ENCODE data around the gene MPRIP.
"Not testable (repeated sequence)": the region's sequence is repeated elsewhere in the genome, so short reads cannot be mapped to it uniquely, and the experiment has no call there.

MPRIP gene

DNA sequence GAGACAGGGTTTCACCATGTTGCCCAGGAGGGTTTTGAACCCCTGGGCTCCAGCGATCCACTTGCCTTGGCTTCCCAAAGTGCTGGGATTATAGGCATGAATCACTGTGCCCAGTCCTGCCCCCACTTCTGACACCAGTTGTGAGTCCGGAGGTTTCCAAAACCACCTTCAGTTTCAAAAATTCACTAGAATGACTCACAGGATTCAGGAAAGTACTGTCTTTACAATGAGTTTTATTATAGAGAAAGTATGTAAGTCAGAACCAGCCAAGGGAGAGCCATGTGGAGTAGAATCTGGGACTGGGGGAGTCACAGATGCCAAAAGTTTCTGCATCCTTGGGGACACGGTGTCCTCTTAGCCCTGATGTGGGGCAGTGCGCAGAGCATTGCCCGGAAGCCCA, 108.8 kb downstream of the MPRIP start:
- H3K4me1 Mint-ChIP-seq = peaks cover 41% of the 10 kb centered on the region

DNA sequence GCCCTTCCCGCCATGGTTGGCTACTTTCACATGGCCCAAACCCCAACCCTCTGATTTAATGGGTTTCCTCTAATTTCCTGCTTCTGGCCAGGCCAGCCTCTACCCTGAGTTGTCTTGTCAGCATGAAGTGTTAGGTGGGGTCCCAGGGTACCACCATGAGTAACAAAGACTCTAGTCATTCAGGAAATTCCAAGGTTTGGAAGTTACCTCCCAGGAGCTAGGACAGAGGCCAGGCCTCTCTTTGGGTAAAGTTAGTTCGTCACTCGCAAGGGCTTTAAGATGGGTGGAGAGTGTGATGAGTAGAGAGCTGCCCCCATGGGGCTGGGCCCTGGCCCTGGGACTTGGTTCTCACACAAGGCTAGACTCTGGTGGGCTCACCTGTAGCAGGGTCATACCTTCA, 109.3 kb downstream of the MPRIP start:
- H3K4me3 Mint-ChIP-seq = no peak overlapping the region
- H3K9me3 Mint-ChIP-seq = no peaks in the 10 kb centered on the region
- no peaks in the 10 kb centered on the region for H3K27me3 Mint-ChIP-seq
- peaks cover 12% of the 10 kb centered on the region for H3K36me3 Mint-ChIP-seq
- peaks cover 41% of the 10 kb centered on the region for H3K4me1 Mint-ChIP-seq
- peak overlapping the region; percentile 59 for H3K27ac Mint-ChIP-seq

More for the DNA sequence above, 108.8 kb downstream of the MPRIP start:
- no peak overlapping the region for H3K4me3 Mint-ChIP-seq
- H3K27me3 Mint-ChIP-seq = no peaks in the 10 kb centered on the region
- peaks cover 12% of the 10 kb centered on the region for H3K36me3 Mint-ChIP-seq
- no peaks in the 10 kb centered on the region for H3K9me3 Mint-ChIP-seq
- no peak overlapping the region for H3K27ac Mint-ChIP-seq

DNA sequence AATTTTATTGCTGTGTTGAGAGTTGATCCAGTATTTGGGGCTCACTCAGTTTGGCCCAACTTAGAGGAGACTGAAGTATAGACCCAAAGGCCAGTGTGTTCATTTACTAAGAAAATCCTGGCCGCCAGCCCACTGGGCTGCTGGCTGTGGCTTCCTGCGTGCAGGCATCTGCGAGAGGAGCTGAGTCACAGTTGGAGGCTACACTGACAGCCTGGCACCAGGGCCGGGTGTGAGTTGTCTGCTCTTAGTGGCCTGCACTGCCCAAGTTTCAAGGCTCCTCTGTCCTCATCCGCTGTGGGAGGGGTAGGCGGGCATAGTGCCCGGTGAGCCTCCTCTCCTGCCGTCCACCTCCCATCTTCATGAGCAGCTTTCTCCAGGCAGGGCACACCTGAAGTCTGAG, 109.7 kb downstream of the MPRIP start:
- Mint-ChIP-seq H3K4me1 (peaks cover 41% of the 10 kb centered on the region), H3K9me3 (no peaks in the 10 kb centered on the region), H3K27me3 (no peaks in the 10 kb centered on the region), H3K27ac (peak overlapping the region; percentile 59), H3K36me3 (peaks cover 12% of the 10 kb centered on the region), H3K4me3 (no peak overlapping the region)

DNA sequence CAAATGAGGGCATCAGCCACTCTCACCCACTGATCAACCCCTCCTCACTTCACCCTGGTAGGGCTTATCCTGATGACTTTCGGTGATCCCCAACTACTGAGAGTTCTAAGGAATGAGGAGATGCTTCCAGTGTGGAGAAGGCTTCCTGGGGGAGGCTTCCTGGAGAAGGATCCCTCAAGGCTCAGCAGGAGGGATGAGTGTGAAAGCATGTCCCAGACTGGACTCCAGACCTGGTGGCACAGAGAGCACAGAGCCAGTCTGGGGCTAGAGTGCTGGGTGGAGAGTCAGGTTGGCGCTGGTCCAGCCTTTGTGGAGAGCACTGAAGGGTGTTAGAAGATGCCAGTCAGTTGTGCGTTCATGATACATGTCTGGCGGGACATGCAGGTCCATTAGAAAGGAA, 110.1 kb downstream of the MPRIP start:
- peaks cover 12% of the 10 kb centered on the region for H3K36me3 Mint-ChIP-seq
- no peak overlapping the region for H3K4me3 Mint-ChIP-seq
- peak overlapping the region; percentile 61 for H3K27ac Mint-ChIP-seq

DNA sequence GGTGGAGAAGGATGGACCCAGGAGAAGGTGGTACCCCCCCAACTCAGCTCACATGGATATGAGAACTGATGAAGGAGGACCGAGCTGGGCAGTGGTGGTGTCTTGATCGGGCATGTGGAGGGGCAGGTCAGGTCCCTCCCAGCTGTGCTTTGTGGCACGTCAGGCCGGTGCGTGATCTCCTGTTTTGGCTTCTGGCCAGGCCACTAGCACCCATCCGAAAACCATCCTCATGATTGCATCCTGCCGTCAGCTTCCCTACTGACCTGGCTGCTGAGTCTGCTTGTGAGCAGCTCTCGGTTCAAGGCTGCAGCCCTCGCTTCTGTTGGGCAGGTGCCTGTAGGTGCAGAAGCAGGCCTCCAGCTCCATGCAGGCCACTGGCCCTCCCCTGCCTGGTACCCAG, 110.8 kb downstream of the MPRIP start:
- Mint-ChIP-seq H3K27ac (no peak overlapping the region), H3K4me3 (no peak overlapping the region), H3K9me3 (no peaks in the 10 kb centered on the region), H3K27me3 (no peaks in the 10 kb centered on the region), H3K4me1 (peaks cover 41% of the 10 kb centered on the region), H3K36me3 (peaks cover 9% of the 10 kb centered on the region)

More for the DNA sequence above, 110.1 kb downstream of the MPRIP start:
- no peaks in the 10 kb centered on the region for H3K27me3 Mint-ChIP-seq
- peaks cover 41% of the 10 kb centered on the region for H3K4me1 Mint-ChIP-seq
- no peaks in the 10 kb centered on the region for H3K9me3 Mint-ChIP-seq

DNA sequence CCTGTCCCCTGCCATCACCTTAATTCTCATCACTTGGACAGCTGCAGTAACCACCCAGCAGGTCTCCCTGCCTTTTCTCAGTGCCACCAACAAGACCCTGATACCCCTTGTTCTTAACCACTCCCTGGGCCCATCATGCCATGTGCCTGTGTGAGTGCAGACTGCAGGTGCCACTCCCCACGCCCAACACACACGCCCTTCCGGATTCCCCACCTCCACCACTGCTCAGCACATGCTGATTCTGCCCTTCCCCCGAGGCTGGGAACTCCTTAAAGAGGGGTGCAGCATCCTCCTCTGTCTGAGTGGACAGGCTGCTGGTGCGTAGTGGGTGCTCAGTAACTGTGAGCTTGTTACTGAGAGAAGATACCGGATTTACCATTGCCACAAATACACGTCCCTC, 111.5 kb downstream of the MPRIP start:
- peaks cover 41% of the 10 kb centered on the region for H3K4me1 Mint-ChIP-seq
- no peaks in the 10 kb centered on the region for H3K9me3 Mint-ChIP-seq
- peaks cover 9% of the 10 kb centered on the region for H3K36me3 Mint-ChIP-seq
- H3K27me3 Mint-ChIP-seq = no peaks in the 10 kb centered on the region
- peak overlapping the region; percentile 69 for H3K27ac Mint-ChIP-seq
- H3K4me3 Mint-ChIP-seq = peak overlapping the region; percentile 23

DNA sequence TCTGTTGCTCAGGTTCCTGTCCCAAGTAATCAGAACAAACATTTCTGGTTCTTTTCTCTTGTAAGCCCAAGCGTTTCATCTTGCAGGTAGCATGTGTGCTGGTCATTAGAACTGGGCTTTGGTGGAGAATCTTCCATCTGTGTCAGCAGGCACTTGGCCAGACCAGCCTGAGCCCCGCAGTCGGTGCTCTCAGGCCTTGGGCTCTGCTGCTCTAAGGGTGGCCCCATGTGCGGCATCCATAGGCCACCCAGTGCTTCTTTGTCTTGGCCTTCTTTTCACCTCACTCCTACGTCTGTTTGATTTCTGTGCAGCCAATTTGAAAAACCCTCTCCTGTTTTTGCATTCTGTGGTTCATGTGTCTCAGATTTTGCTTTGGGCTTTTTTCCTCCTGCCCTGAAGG, 112.3 kb downstream of the MPRIP start:
- H3K9me3 Mint-ChIP-seq = no peaks in the 10 kb centered on the region
- H3K27ac Mint-ChIP-seq = no peak overlapping the region
- H3K36me3 Mint-ChIP-seq = peaks cover 13% of the 10 kb centered on the region
- H3K27me3 Mint-ChIP-seq = no peaks in the 10 kb centered on the region
- peak overlapping the region; percentile 6 for H3K4me3 Mint-ChIP-seq
- H3K4me1 Mint-ChIP-seq = peaks cover 41% of the 10 kb centered on the region

DNA sequence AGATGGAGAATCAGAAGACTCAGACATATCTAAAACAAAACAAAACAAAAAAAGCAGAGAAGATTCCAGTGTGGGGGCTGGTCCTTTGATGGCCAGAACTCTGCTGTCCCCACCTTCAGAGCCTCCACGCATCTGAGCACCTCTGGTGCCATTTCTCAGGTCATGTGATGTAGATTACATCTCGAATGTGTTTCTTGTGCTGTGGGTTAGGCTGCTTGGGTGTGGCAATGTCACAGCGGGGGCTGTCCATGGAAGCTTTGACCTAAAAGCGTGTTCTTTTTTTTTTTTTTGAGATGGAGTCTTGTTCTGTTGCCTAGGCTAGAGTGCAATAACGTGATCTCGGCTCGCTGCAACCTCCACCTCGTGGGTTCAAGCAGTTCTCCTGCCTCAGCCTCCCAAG, 112.7 kb downstream of the MPRIP start:
- Mint-ChIP-seq H3K4me3 (peak overlapping the region; percentile 6), H3K9me3 (no peaks in the 10 kb centered on the region), H3K27me3 (no peaks in the 10 kb centered on the region), H3K36me3 (peaks cover 12% of the 10 kb centered on the region), H3K4me1 (peaks cover 41% of the 10 kb centered on the region), H3K27ac (no peak overlapping the region)

DNA sequence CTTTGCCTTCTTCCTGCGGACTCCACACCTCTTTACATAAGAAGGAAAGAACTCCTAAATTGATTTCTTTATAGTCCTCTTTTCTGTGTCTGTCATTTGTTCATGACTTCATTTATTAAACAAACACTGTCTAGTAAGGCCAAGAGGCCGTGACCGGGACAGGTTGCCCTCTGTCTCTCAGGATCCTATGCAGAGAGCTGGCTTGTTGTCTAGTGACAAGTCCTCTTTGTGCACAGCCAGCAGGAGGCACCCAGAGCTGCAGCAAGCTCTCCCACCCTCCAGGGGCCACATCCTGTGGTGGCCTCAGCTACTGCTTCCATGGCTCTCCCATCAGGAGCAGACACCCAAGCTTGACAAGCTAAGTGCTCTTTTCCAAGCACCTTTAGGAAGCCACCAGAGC, 113.3 kb downstream of the MPRIP start:
- Mint-ChIP-seq H3K36me3 (peaks cover 12% of the 10 kb centered on the region), H3K4me3 (no peak overlapping the region), H3K27ac (no peak overlapping the region), H3K4me1 (peaks cover 41% of the 10 kb centered on the region), H3K27me3 (no peaks in the 10 kb centered on the region), H3K9me3 (no peaks in the 10 kb centered on the region)

DNA sequence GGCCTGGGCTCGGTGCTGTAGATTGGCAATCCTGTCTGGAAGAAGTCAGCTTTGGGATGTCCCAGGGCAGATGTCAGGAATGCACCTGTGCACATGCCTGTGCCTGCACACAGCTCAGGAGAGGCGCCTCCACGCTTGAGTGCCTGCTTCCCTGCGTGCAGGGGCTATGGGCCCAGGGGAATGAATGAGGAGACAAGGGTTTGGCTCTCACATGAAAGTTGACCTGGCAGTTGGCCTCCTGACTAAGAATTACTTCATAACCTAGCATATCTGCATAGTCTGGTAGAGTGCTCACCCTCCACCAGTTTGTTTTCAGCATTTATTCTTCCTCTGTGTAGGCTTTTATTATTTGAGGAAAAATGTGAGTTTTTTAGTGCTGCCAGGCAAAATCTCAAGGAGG, 113.8 kb downstream of the MPRIP start:
- Mint-ChIP-seq H3K36me3 (peaks cover 12% of the 10 kb centered on the region), H3K27me3 (no peaks in the 10 kb centered on the region), H3K9me3 (no peaks in the 10 kb centered on the region), H3K27ac (no peak overlapping the region), H3K4me1 (peaks cover 41% of the 10 kb centered on the region), H3K4me3 (no peak overlapping the region)

DNA sequence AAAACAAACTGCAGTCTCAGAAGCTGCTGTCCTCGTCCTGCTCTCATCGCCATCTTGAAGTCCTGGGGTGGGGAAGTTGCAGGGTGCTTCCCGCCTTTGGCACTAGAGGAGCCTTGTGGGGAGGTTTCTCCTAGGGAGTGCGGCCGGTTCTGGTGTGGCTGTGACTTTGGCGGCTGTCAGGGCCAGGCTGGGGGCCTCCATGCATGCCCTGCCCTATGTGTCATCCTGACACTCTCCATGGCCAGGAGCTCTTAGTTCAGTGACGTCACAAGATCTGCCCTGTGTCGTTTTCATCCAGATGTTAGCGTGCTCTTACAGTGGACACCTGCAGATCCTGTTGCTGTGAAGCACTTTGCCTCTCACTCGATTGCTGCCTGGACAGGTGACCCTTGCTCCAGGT, 114.3 kb downstream of the MPRIP start:
- Mint-ChIP-seq H3K27me3 (no peaks in the 10 kb centered on the region), H3K27ac (peak overlapping the region; percentile 76), H3K4me3 (no peak overlapping the region), H3K9me3 (no peaks in the 10 kb centered on the region), H3K4me1 (peaks cover 38% of the 10 kb centered on the region), H3K36me3 (peaks cover 12% of the 10 kb centered on the region)

DNA sequence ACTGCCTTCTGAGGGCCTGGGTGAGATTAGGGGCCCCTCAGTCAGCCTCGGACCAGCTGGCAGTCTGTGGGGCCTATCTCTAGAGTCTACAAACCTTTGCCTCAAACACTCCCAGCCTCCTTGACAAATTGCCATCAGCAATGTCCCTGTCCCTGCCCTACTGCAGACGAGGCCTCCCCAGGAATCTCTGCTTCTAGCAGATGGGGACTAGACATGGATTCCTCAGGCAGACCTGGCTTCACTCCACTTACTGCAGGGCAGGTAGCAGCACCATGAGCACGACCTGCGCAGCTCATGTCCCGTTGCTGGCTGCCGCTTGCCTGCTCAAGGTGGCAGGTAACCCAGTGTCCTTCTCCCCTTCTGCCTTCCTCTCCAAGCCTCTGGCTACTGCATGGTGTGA, 114.8 kb downstream of the MPRIP start:
- no peak overlapping the region for H3K4me3 Mint-ChIP-seq
- no peaks in the 10 kb centered on the region for H3K9me3 Mint-ChIP-seq
- peaks cover 12% of the 10 kb centered on the region for H3K36me3 Mint-ChIP-seq
- H3K4me1 Mint-ChIP-seq = peaks cover 36% of the 10 kb centered on the region
- no peaks in the 10 kb centered on the region for H3K27me3 Mint-ChIP-seq
- peak overlapping the region; percentile 76 for H3K27ac Mint-ChIP-seq

DNA sequence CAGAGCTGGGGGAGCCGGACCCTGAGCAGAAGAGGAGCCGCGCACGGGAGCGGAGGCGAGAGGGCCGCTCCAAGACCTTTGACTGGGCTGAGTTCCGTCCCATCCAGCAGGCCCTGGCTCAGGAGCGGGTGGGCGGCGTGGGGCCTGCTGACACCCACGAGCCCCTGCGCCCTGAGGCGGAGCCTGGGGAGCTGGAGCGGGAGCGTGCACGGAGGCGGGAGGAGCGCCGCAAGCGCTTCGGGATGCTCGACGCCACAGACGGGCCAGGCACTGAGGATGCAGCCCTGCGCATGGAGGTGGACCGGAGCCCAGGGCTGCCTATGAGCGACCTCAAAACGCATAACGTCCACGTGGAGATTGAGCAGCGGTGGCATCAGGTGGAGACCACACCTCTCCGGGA, 116.2 kb downstream of the MPRIP start:
- Mint-ChIP-seq H3K36me3 (peaks cover 13% of the 10 kb centered on the region), H3K4me1 (peaks cover 26% of the 10 kb centered on the region)
- not testable (repeated sequence) for H3K4me3 Mint-ChIP-seq, H3K27me3 Mint-ChIP-seq, H3K27ac Mint-ChIP-seq, H3K9me3 Mint-ChIP-seq

DNA sequence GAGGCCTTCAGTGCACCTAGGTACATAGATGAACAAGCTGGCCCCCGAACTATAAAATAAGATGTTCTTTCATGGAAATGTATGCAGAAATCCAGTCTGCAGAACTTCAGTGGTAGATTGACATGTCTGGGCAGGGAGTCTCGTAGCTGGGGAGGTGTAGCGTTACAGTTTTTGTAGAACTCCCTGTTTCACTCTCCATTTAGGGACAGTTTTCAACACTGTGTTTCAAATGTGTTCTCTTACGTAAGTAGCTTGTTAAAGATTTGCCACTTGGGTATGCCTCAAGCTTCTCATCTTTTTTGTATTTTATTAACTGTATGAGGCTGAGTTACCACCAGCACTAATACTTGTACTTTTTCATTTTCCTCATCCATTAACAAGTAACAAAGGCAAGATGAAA, 117.3 kb downstream of the MPRIP start:
- Mint-ChIP-seq H3K4me3 (no peak overlapping the region), H3K27me3 (no peaks in the 10 kb centered on the region), H3K27ac (no peak overlapping the region), H3K4me1 (peaks cover 16% of the 10 kb centered on the region), H3K9me3 (no peaks in the 10 kb centered on the region), H3K36me3 (peaks cover 9% of the 10 kb centered on the region)

DNA sequence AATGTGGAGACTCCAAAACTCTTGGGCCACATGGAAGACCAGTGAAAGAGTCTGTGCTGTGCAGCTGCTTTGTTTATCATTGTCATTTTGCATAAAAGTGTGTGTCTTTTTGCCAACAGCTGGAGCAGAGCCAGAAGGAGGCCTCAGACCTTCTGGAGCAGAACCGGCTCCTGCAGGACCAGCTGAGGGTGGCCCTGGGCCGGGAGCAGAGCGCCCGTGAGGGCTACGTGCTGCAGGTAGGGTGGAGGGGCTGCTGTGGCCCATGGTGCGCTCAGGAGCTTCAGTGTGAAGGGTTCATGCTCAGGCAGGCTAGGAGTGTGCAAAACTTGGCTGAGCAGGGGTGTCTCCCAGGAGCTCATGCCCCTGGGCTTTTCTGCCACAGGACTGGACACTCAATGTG, 118.9 kb downstream of the MPRIP start:
- H3K9me3 Mint-ChIP-seq = no peaks in the 10 kb centered on the region
- peaks cover 14% of the 10 kb centered on the region for H3K36me3 Mint-ChIP-seq
- H3K4me3 Mint-ChIP-seq = no peak overlapping the region
- H3K27me3 Mint-ChIP-seq = no peaks in the 10 kb centered on the region
- no peak overlapping the region for H3K27ac Mint-ChIP-seq
- H3K4me1 Mint-ChIP-seq = peaks cover 4% of the 10 kb centered on the region

DNA sequence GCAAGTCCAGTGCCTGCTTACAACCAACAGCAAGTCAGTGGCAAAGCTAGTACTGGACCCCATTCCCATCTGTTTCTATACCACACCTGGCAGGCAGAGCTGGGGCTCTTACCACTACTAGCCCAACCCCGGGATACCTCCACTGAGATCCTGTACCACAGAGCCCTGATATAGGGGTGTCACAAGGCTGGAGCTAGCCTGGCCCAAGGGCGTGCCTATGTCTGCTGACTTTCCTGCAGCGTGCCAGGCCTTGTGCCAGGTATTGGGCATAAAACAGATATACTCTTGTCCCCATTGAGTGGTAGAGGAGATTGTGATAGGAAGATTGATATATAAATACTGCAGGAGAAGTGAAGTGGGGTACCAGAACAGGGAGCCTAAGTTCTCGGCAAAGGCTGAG, 119.5 kb downstream of the MPRIP start:
- Mint-ChIP-seq H3K27ac (no peak overlapping the region), H3K4me3 (no peak overlapping the region), H3K27me3 (no peaks in the 10 kb centered on the region), H3K4me1 (peaks cover 4% of the 10 kb centered on the region), H3K36me3 (peaks cover 16% of the 10 kb centered on the region), H3K9me3 (no peaks in the 10 kb centered on the region)

DNA sequence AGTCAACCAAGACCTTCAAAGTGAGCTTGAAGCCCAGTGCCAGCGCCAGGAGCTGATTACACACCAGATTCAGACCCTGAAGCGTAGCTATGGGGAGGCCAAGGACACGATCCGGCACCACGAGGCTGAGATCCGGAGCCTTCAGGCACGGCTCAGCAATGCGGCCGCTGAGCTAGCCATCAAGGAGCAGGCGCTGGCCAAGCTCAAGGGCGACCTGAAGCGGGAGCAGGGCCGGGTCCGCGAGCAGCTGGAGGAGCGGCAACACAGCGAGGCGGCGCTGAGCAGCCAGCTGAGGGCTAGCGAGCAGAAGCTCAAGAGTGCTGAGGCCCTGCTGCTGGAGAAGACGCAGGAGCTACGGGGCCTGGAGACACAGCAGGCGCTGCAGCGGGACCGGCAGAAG, 121.9 kb downstream of the MPRIP start:
- H3K4me3 Mint-ChIP-seq = no peak overlapping the region
- H3K27ac Mint-ChIP-seq = no peak overlapping the region
- H3K36me3 Mint-ChIP-seq = peaks cover 20% of the 10 kb centered on the region
- H3K27me3 Mint-ChIP-seq = no peaks in the 10 kb centered on the region
- no peaks in the 10 kb centered on the region for H3K9me3 Mint-ChIP-seq
- peaks cover 20% of the 10 kb centered on the region for H3K4me1 Mint-ChIP-seq

Measured in activated naive CD4-positive, alpha-beta T cell treated with anti-CD3 and anti-CD28 coated beads, Interleukin-2, amount 50 U/mL, for 24 hours (primary cell).